H9 (cell line): ENCODE measurements around the gene SAMD7. TPM values are rescaled to one million over a fixed set of nuclear protein-coding genes. Genes with fewer than 3 reads are reported as not detected.

Source experiments
- DNase-seq: peaks from one replicate; pipeline ENCODE4 v3.0.0-alpha.2; 2017
- H2AFZ ChIP-seq: one replicate; pipeline ENCODE4 v1.6.1; 2013; ENCODE audit warnings: mild to moderate bottlenecking, low read length, control low read depth, moderate library complexity
- H2AK5ac ChIP-seq: 2 replicates; pipeline ENCODE4 v1.6.1; 2013; ENCODE audit warnings: low read length, control low read depth, mixed read lengths; ENCODE audit not compliant: insufficient read length
- H2BK120ac ChIP-seq: one replicate; pipeline ENCODE4 v1.6.1; 2013; ENCODE audit warnings: low read depth, mild to moderate bottlenecking, low read length, control low read depth, inconsistent platforms; ENCODE audit not compliant: poor library complexity, severe bottlenecking
- H2BK12ac ChIP-seq: 2 replicates; pipeline ENCODE4 v1.6.1; 2013; ENCODE audit warnings: low read length, control low read depth, mixed read lengths, low read depth; ENCODE audit not compliant: insufficient read length
- H2BK15ac ChIP-seq: 2 replicates; pipeline ENCODE4 v1.6.1; 2013; ENCODE audit warnings: low read depth, low read length, control low read depth
- H2BK20ac ChIP-seq: one replicate; pipeline ENCODE4 v1.6.1; 2013; ENCODE audit warnings: low read depth, mild to moderate bottlenecking, low read length, control low read depth, inconsistent platforms; ENCODE audit not compliant: poor library complexity, severe bottlenecking
- H2BK5ac ChIP-seq: 2 replicates; pipeline ENCODE4 v1.6.1; 2013; ENCODE audit warnings: low read length, control low read depth, mixed read lengths; ENCODE audit not compliant: insufficient read length
- H3K14ac ChIP-seq: 2 replicates; pipeline ENCODE4 v1.6.1; 2013; ENCODE audit warnings: low read length, control low read depth; ENCODE audit not compliant: insufficient read depth
- H3K18ac ChIP-seq: 2 replicates; pipeline ENCODE4 v1.6.1; 2013; ENCODE audit warnings: low read depth, mild to moderate bottlenecking, mixed read lengths, low read length, control low read depth; ENCODE audit not compliant: insufficient read length
- H3K23ac ChIP-seq: 2 replicates; pipeline ENCODE4 v1.6.1; 2013; ENCODE audit warnings: low read length, control low read depth, mixed read lengths, low read depth; ENCODE audit not compliant: insufficient read length
- H3K23me2 ChIP-seq: 2 replicates; pipeline ENCODE4 v1.6.1; 2013; ENCODE audit warnings: low read depth, mild to moderate bottlenecking, mixed read lengths, low read length, control low read depth; ENCODE audit not compliant: insufficient read length, poor library complexity, severe bottlenecking
- H3K27ac ChIP-seq: 2 replicates; pipeline ENCODE4 v1.5.1; 2013; ENCODE audit warnings: low read length, control low read depth, mixed read lengths, low read depth; ENCODE audit not compliant: insufficient read length
- H3K27me3 ChIP-seq: 2 replicates; pipeline ENCODE4 v1.6.1; 2013; ENCODE audit warnings: low read length, control low read depth, inconsistent platforms; ENCODE audit not compliant: insufficient read depth
- H3K4ac ChIP-seq: 2 replicates; pipeline ENCODE4 v1.6.1; 2013; ENCODE audit warnings: low read depth, mild to moderate bottlenecking, control low read depth, inconsistent platforms, low read length, moderate library complexity
- H3K4me1 ChIP-seq: 2 replicates; pipeline ENCODE4 v1.6.1; 2013; ENCODE audit warnings: low read length, control low read depth, inconsistent platforms; ENCODE audit not compliant: insufficient read depth
- H3K4me2 ChIP-seq: 2 replicates; pipeline ENCODE4 v1.6.1; 2013; ENCODE audit warnings: low read length, control low read depth, mixed read lengths; ENCODE audit not compliant: insufficient read length, insufficient read depth
- H3K56ac ChIP-seq: 2 replicates; pipeline ENCODE4 v1.6.1; 2013; ENCODE audit warnings: low read depth, mild to moderate bottlenecking, mixed read lengths, low read length, control low read depth; ENCODE audit not compliant: insufficient read length
- H3K79me1 ChIP-seq: 2 replicates; pipeline ENCODE4 v1.6.1; 2013; ENCODE audit warnings: low read depth, mild to moderate bottlenecking, moderate library complexity, low read length, control low read depth, inconsistent platforms; ENCODE audit not compliant: insufficient read depth, poor library complexity, severe bottlenecking
- H3K79me2 ChIP-seq: 2 replicates; pipeline ENCODE4 v1.6.1; 2013; ENCODE audit warnings: low read length, control low read depth, inconsistent platforms; ENCODE audit not compliant: insufficient read depth
- H3K9ac ChIP-seq: 2 replicates; pipeline ENCODE4 v1.6.1; 2013; ENCODE audit warnings: low read length, control low read depth, mixed read lengths; ENCODE audit not compliant: insufficient read length; ENCODE audit errors: extremely low read depth
- H3K9me3 ChIP-seq: one replicate; pipeline ENCODE4 v1.6.1; 2013; ENCODE audit warnings: low read depth, low read length, inconsistent platforms; ENCODE audit not compliant: control insufficient read depth
- H3T11ph ChIP-seq: one replicate; pipeline ENCODE4 v1.6.1; 2013; ENCODE audit warnings: mild to moderate bottlenecking, low read length, control low read depth, inconsistent platforms
- H4K20me1 ChIP-seq: one replicate; pipeline ENCODE4 v1.6.1; 2013; ENCODE audit not compliant: control insufficient read depth, insufficient read length, insufficient read depth
- H4K5ac ChIP-seq: 2 replicates; pipeline ENCODE4 v1.6.1; 2013; ENCODE audit warnings: low read depth, mild to moderate bottlenecking, mixed read lengths, low read length, control low read depth; ENCODE audit not compliant: insufficient read length
- H4K8ac ChIP-seq: replicated peaks from 2 replicates; pipeline ENCODE4 v1.6.1; 2013; ENCODE audit warnings: low read length, control low read depth, mixed read lengths, low read depth; ENCODE audit not compliant: insufficient read length
- H4K91ac ChIP-seq: 2 replicates; pipeline ENCODE4 v1.6.1; 2013; ENCODE audit warnings: low read depth, mild to moderate bottlenecking, moderate library complexity, mixed read lengths, low read length, control low read depth; ENCODE audit not compliant: insufficient read length
- H3K27ac Mint-ChIP-seq, 3 experiments: 2 replicates in 2 of 3; 3 replicates in 1 of 3; pipeline ENCODE4 v1.8.0; 2020 to 2021; ENCODE audit warnings: mixed read lengths in 3 of 3, mild to moderate bottlenecking in 1 of 3, moderate library complexity in 1 of 3
- H3K27me3 Mint-ChIP-seq: 2 replicates; pipeline ENCODE4 v1.8.0; 2021; ENCODE audit warnings: low read depth, mild to moderate bottlenecking, moderate library complexity, mixed read lengths
- H3K36me3 Mint-ChIP-seq, 3 experiments: 2 replicates in 2 of 3; 3 replicates in 1 of 3; pipeline ENCODE4 v1.8.0; 2020 to 2021; ENCODE audit warnings: low read depth in 3 of 3, mixed read lengths in 3 of 3; ENCODE audit not compliant: insufficient read depth in 1 of 3
- H3K4me1 Mint-ChIP-seq, 2 experiments: 2 replicates each; pipeline ENCODE4 v1.8.0; 2020; ENCODE audit warnings: mixed read lengths in 2 of 2
- H3K4me3 Mint-ChIP-seq, 2 experiments: 2 replicates in 1 of 2; 3 replicates in 1 of 2; pipeline ENCODE4 v1.8.0; 2020 to 2021; ENCODE audit warnings: mild to moderate bottlenecking in 2 of 2, mixed read lengths in 2 of 2, moderate library complexity in 1 of 2
- H3K9me3 Mint-ChIP-seq, 2 experiments: 2 replicates in 1 of 2; 3 replicates in 1 of 2; pipeline ENCODE4 v1.8.0; 2020; ENCODE audit warnings: mild to moderate bottlenecking in 2 of 2, mixed read lengths in 2 of 2, moderate library complexity in 1 of 2
- CTCF ChIP-seq: fragments of 200-600 bp; sonication (generic); conservative IDR thresholded peaks from 3 replicates; pipeline ENCODE4 v1.8.0; 2021; ENCODE audit warnings: antibody characterized with exemption, mild to moderate bottlenecking
- WGBS: extraction: QIAGEN DNeasy Blood & Tissue Kit; methylation state at CpG from one replicate; pipeline ENCODE4 v1.1.7; 2013; ENCODE audit warnings: missing lambda C conversion rate, low lambda C conversion rate, mixed read lengths; ENCODE audit not compliant: insufficient read length; ENCODE audit errors: extremely low coverage; 5-methylcytosine and 5-hydroxymethylcytosine counted together
- total RNA-seq: library from RNA; stranded (reverse); gene quantifications from 2 replicates; pipeline ENCODE4 v1.2.1, GENCODE V29; 2021

SAMD7 gene
- total RNA-seq, 1 experiment from 2014 or later: not detected

GRCh38 chr3:169971522-169971921 is 60.1 kb downstream of the SAMD7 start:
- Histone ChIP-seq H3K27me3 (no peaks in the 10 kb centered on the region), H3K4me2 (no peak overlapping the region), H3K14ac (no peak overlapping the region), H3K56ac (no peak overlapping the region), H4K8ac (no peak overlapping the region), H3K23me2 (no peaks in the 10 kb centered on the region), H2BK5ac (no peak overlapping the region), H3K4me1 (no peaks in the 10 kb centered on the region; the same call in 1 of the 2 replicates), H4K5ac (no peak overlapping the region), H3K9ac (no peak overlapping the region), H4K91ac (no peak overlapping the region), H2BK120ac (no peak overlapping the region), H3K9me3 (no peaks in the 10 kb centered on the region), H2BK20ac (no peak overlapping the region), H3T11ph (no peak overlapping the region), H3K18ac (no peak overlapping the region), H2BK12ac (no peak overlapping the region), H2BK15ac (no peak overlapping the region), H3K27ac (no peak overlapping the region), H3K4ac (no peak overlapping the region), H3K23ac (no peak overlapping the region), H3K79me1 (peaks cover 8% of the 10 kb centered on the region), H2AK5ac (no peak overlapping the region), H4K20me1 (no peaks in the 10 kb centered on the region), H3K79me2 (peaks cover 29% of the 10 kb centered on the region; the same call in 1 of the 2 replicates), H2AFZ (no peak overlapping the region)
- WGBS: no CpG with 5 or more reads among the region's 2 CpGs
- H3K4me3 Mint-ChIP-seq: no peak overlapping the region
- no peak for TF ChIP-seq CTCF
- no peak overlapping the region for H3K27ac Mint-ChIP-seq
- no peaks in the 10 kb centered on the region for H3K27me3 Mint-ChIP-seq
- H3K36me3 Mint-ChIP-seq: peaks cover 0 to 19% (median 18%) of the 10 kb centered on the region in 3 experiments; a peak in 5 of 7 replicates
- no peaks in the 10 kb centered on the region for H3K9me3 Mint-ChIP-seq
- H3K4me1 Mint-ChIP-seq: peaks cover 22 to 25% of the 10 kb centered on the region in 2 experiments
- no peak for DNase-seq
